Keratinocyte (primary cell): ENCODE results near the gene UBAC2. TPM values are rescaled to one million over a fixed set of nuclear protein-coding genes. Genes with fewer than 3 reads are reported as not detected.

ENCODE experiments used
- DNase-seq: peaks from one replicate; pipeline ENCODE4 v3.0.0-alpha.2; 2011; ENCODE audit warnings: low read depth, missing footprints, low spot score
- FAIRE-seq: peaks from 2 replicates; lab custom pipeline; 2011; peaks lifted over from hg19 to GRCh38; lab: Jason Lieb, UNC
- H2AFZ ChIP-seq: 2 replicates; pipeline ENCODE4 v1.6.0; 2012; ENCODE audit warnings: low read length, control low read depth, inconsistent platforms; ENCODE audit not compliant: control insufficient read depth
- H3K27ac ChIP-seq: 2 replicates; pipeline ENCODE4 v1.5.1; 2011; ENCODE audit warnings: low read length; ENCODE audit not compliant: control insufficient read depth, insufficient read depth
- H3K27me3 ChIP-seq: 3 replicates; pipeline ENCODE4 v1.6.0; 2011; ENCODE audit warnings: low read length; ENCODE audit not compliant: control insufficient read depth, insufficient read depth; ENCODE audit errors: extremely low read depth
- H3K36me3 ChIP-seq, 2 experiments: 2 replicates in 1 of 2; 3 replicates in 1 of 2; pipeline ENCODE4 v1.5.1; 2011; ENCODE audit warnings: low read length in 2 of 2, mild to moderate bottlenecking in 1 of 2; ENCODE audit not compliant: control insufficient read depth in 2 of 2, insufficient read depth in 2 of 2; ENCODE audit errors: extremely low read depth in 1 of 2
- H3K4me1 ChIP-seq: 3 replicates; pipeline ENCODE4 v1.5.1; 2011; ENCODE audit warnings: low read length; ENCODE audit not compliant: control insufficient read depth, insufficient read depth; ENCODE audit errors: extremely low read depth
- H3K4me2 ChIP-seq: 3 replicates; pipeline ENCODE4 v1.6.0; 2011; ENCODE audit warnings: low read depth, low read length; ENCODE audit not compliant: control insufficient read depth, insufficient read depth; ENCODE audit errors: extremely low read depth
- H3K4me3 ChIP-seq, 3 experiments: fragments of 200-600 bp in 1 of 3; sonication (generic) in 1 of 3; 2 replicates in 2 of 3; 3 replicates in 1 of 3; pipeline ENCODE4 v1.5.1; 2011 to 2016; ENCODE audit warnings: low read length in 3 of 3, mild to moderate bottlenecking in 3 of 3, control low read depth in 2 of 3, inconsistent platforms in 1 of 3, low read depth in 1 of 3, mixed read lengths in 1 of 3, mixed run types in 1 of 3, moderate library complexity in 1 of 3; ENCODE audit not compliant: control insufficient read depth in 2 of 3, insufficient read depth in 2 of 3; ENCODE audit errors: extremely low read depth in 1 of 3
- H3K79me2 ChIP-seq: 2 replicates; pipeline ENCODE4 v1.6.0; 2012; ENCODE audit warnings: low read length; ENCODE audit not compliant: control insufficient read depth, insufficient read depth
- H3K9ac ChIP-seq: 3 replicates; pipeline ENCODE4 v1.6.0; 2011; ENCODE audit warnings: low read length; ENCODE audit not compliant: control insufficient read depth, insufficient read depth; ENCODE audit errors: extremely low read depth
- H3K9me1 ChIP-seq: 3 replicates; pipeline ENCODE4 v1.6.0; 2011; ENCODE audit warnings: low read length; ENCODE audit not compliant: control insufficient read depth, insufficient read depth; ENCODE audit errors: extremely low read depth
- H3K9me3 ChIP-seq: 2 replicates; pipeline ENCODE4 v1.5.1; 2012; ENCODE audit warnings: low read depth, low read length; ENCODE audit not compliant: control insufficient read depth
- H4K20me1 ChIP-seq: 3 replicates; pipeline ENCODE4 v1.6.0; 2011; ENCODE audit warnings: low read length; ENCODE audit not compliant: control insufficient read depth, insufficient read depth; ENCODE audit errors: extremely low read depth
- EZH2 ChIP-seq: IDR thresholded peaks from one replicate; pipeline ENCODE4 v1.6.1; 2012; ENCODE audit warnings: inconsistent platforms, mild to moderate bottlenecking, low read length, moderate library complexity
- dilution Hi-C: fragments of 300-500 bp; cut with MboI; formaldehyde crosslinking; loops from one replicate; pipeline ENCODE4 v1.7.0; 2020; ENCODE audit warnings: low sequenced_read_pairs; ENCODE audit not compliant: extremely low pct_ligation_motif_present
- polyA plus RNA-seq, 5 experiments: library from polyadenylated mRNA; depleted of rRNA in 3 of 5; stranded (reverse) in 3 of 5; stranded (forward) in 1 of 5; unstranded in 1 of 5; fragments of >200 nt; gene quantifications; 1 replicate in 1 of 5; 2 replicates in 3 of 5; 3 replicates in 1 of 5; pipeline versions ENCODE4 v1.2.1 to v1.2.3, GENCODE V29; 2011 to 2012; ENCODE audit warnings: missing spikeins in 2 of 5, low read depth in 1 of 5, low replicate concordance in 1 of 5
- TF ChIP-seq, protein P1 (sequence below), 3 experiments: IDR thresholded peaks in 1 of 3; conservative IDR thresholded peaks in 1 of 3; optimal IDR thresholded peaks in 1 of 3; 2 replicates in 2 of 3; 3 replicates in 1 of 3; pipeline versions ENCODE3 to v1.5.1; 2011; ENCODE audit warnings: low read length in 3 of 3, mild to moderate bottlenecking in 3 of 3, moderate library complexity in 2 of 3, control low read depth in 1 of 3, inconsistent platforms in 1 of 3; ENCODE audit not compliant: insufficient read depth in 2 of 3; ENCODE audit errors: extremely low read depth in 1 of 3

Gene UBAC2
- polyA plus RNA-seq, 1 donor (not counting 4 experiments of a cell fraction or from before 2014, with no cell fraction given): 104 TPM

DNA sequence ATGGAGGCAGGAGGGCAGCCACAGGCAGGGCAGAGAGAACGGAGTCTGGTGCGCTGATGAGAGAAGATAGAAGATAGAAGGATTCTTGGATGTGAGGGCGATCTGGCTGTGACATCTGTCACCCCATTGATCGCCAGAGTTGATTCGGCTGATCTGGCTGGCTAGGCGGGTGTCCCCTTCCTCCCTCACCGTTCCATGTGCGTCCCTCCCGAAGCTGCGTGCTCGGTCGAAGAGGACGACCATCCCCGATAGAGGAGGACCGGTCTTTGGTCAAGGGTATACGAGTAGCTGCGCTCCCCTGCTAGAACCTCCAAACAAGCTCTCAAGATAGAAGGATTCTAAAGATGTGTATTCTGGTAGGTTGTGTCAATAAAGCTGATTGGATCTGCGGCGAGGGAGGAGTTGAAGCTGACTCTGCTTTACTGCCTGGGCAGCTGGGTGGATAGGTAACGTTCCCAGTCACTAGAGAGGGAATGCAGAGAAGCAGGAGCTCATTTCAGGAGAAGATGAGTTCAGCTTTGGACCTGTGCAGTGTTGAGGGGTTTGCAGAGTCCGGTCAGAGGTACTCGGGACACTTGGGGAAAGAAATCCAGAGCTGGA, 5.1 kb downstream of the UBAC2 start:
- H3K9me3 ChIP-seq: no peaks in the 10 kb centered on the region
- no peaks in the 10 kb centered on the region for H3K27me3 ChIP-seq
- DNase-seq: no peak
- no peak overlapping the region for H3K4me3 ChIP-seq
- peaks cover 78% of the 10 kb centered on the region for H3K79me2 ChIP-seq
- TF ChIP-seq EZH2: no peak
- TF ChIP-seq, protein P1, sequence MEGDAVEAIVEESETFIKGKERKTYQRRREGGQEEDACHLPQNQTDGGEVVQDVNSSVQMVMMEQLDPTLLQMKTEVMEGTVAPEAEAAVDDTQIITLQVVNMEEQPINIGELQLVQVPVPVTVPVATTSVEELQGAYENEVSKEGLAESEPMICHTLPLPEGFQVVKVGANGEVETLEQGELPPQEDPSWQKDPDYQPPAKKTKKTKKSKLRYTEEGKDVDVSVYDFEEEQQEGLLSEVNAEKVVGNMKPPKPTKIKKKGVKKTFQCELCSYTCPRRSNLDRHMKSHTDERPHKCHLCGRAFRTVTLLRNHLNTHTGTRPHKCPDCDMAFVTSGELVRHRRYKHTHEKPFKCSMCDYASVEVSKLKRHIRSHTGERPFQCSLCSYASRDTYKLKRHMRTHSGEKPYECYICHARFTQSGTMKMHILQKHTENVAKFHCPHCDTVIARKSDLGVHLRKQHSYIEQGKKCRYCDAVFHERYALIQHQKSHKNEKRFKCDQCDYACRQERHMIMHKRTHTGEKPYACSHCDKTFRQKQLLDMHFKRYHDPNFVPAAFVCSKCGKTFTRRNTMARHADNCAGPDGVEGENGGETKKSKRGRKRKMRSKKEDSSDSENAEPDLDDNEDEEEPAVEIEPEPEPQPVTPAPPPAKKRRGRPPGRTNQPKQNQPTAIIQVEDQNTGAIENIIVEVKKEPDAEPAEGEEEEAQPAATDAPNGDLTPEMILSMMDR (optimal IDR thresholded peaks at IDR 0.05 in 1 of 3, IDR thresholded peaks at IDR 0.05 in 1 of 3, conservative IDR thresholded peaks at IDR 0.05 in 1 of 3; ENCODE audit: extremely low read depth in 1 of 3, insufficient read depth in 2 of 3, low read length in 3 of 3): no peak
- no peaks in the 10 kb centered on the region for H3K9me1 ChIP-seq
- no peak overlapping the region for H2AFZ ChIP-seq
- no peak for FAIRE-seq
- H3K4me2 ChIP-seq: no peak overlapping the region
- H3K9ac ChIP-seq: no peak overlapping the region
- peaks cover 24% of the 10 kb centered on the region for H3K4me1 ChIP-seq
- H3K36me3 ChIP-seq: peaks cover 3 to 6% of the 10 kb centered on the region in 2 experiments
- dilution Hi-C loops: no loop called here
- no peak overlapping the region for H3K27ac ChIP-seq
- H4K20me1 ChIP-seq: peaks cover 5% of the 10 kb centered on the region

DNA sequence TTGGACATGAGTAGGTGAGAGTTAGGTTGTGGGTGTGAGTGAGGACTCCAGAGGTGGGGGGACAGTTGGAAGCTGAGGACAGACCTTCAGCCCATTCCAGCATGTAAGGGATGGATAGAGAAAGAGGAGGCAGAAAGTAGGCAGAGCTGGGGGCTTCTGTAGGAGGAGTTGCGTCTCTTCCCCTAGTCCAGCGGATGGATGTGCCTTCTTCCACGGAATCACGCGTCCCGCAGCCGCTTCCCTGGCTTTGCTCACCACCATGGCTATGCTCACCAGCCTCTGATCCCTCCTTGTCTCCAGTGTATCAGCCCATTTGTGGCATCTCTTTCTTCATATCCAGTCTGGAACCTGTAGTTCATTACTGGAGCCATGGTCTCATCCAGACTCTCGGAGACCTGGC, 5.6 kb downstream of the UBAC2 start:
- Histone ChIP-seq H3K4me3 (no peak overlapping the region), H3K79me2 (peaks cover 80% of the 10 kb centered on the region), H2AFZ (no peak overlapping the region), H3K36me3 (peaks cover 3 to 6% of the 10 kb centered on the region in 2 experiments), H3K4me2 (no peak overlapping the region), H3K27me3 (no peaks in the 10 kb centered on the region), H3K9me3 (no peaks in the 10 kb centered on the region), H3K9me1 (no peaks in the 10 kb centered on the region), H3K27ac (no peak overlapping the region), H3K4me1 (peaks cover 24% of the 10 kb centered on the region), H4K20me1 (peaks cover 5% of the 10 kb centered on the region), H3K9ac (no peak overlapping the region)
- dilution Hi-C loops: no loop called here
- TF ChIP-seq EZH2: no peak
- no peak for DNase-seq
- FAIRE-seq: no peak

- H2AFZ ChIP-seq: no peak overlapping the region
- H3K4me3 ChIP-seq: no peak overlapping the region
- H3K27ac ChIP-seq: no peak overlapping the region
- TF ChIP-seq, protein P1 (optimal IDR thresholded peaks at IDR 0.05 in 1 of 3, IDR thresholded peaks at IDR 0.05 in 1 of 3, conservative IDR thresholded peaks at IDR 0.05 in 1 of 3; ENCODE audit: extremely low read depth in 1 of 3, insufficient read depth in 2 of 3, low read length in 3 of 3): no peak
- TF ChIP-seq EZH2: no peak
- dilution Hi-C loops: no loop called here
- no peak overlapping the region for H3K9ac ChIP-seq
- peaks cover 85% of the 10 kb centered on the region for H3K79me2 ChIP-seq
- H3K9me3 ChIP-seq: no peaks in the 10 kb centered on the region
- no peak overlapping the region for H3K4me2 ChIP-seq
- no peaks in the 10 kb centered on the region for H3K9me1 ChIP-seq
- DNase-seq (no peak), FAIRE-seq (no peak)
- peaks cover 24% of the 10 kb centered on the region for H3K4me1 ChIP-seq
- H3K27me3 ChIP-seq: no peaks in the 10 kb centered on the region
- H3K36me3 ChIP-seq: peaks cover 6% of the 10 kb centered on the region in 2 experiments
- peaks cover 5% of the 10 kb centered on the region for H4K20me1 ChIP-seq
These were observed 6.2 kb downstream of the UBAC2 start for GRCh38 chr13:99206873-99207272.
